H1 (cell line): ENCODE measurements around the gene CTIF. TPM values are rescaled to one million over a fixed set of nuclear protein-coding genes. Genes with fewer than 3 reads are reported as not detected.

Source experiments
- CTCF ChIA-PET: fragments of 300-600 bp; sonication (Branson Sonifier 250); formaldehyde crosslinking; loops from one replicate; lab custom pipeline; 2021; ENCODE audit not compliant: partially characterized antibody; lab: Charles Lee
- POLR2A ChIA-PET: fragments of 300-600 bp; sonication (Branson Sonifier 250); formaldehyde crosslinking; loops from one replicate; lab custom pipeline; 2021; ENCODE audit warnings: inconsistent platforms; ENCODE audit not compliant: partially characterized antibody; lab: Charles Lee
- DNase-seq, 2 experiments: peaks; one replicate each; pipeline versions ENCODE4 v3.0.0 to v3.0.0-alpha.2; 2010 to 2022; ENCODE audit warnings: low spot score in 2 of 2, low read depth in 1 of 2, mixed read lengths in 1 of 2
- FAIRE-seq: peaks from 2 replicates; lab custom pipeline; 2011; peaks lifted over from hg19 to GRCh38; lab: Jason Lieb, UNC
- H2AFZ ChIP-seq: 2 replicates; pipeline ENCODE4 v1.8.1; 2012; ENCODE audit warnings: low read length, inconsistent platforms
- H2AK5ac ChIP-seq: 2 replicates; pipeline ENCODE4 v1.6.1; 2013; ENCODE audit warnings: low read depth, low read length
- H2BK120ac ChIP-seq: replicated peaks from 2 replicates; pipeline ENCODE3; 2013; ENCODE audit warnings: low read depth, low read length, inconsistent platforms
- H2BK12ac ChIP-seq: 2 replicates; pipeline ENCODE4 v1.6.1; 2013; ENCODE audit warnings: low read depth, low read length
- H2BK15ac ChIP-seq: 2 replicates; pipeline ENCODE4 v1.6.1; 2013; ENCODE audit warnings: low read length
- H2BK20ac ChIP-seq: 2 replicates; pipeline ENCODE4 v1.6.1; 2013; ENCODE audit warnings: low read length
- H2BK5ac ChIP-seq: 2 replicates; pipeline ENCODE4 v1.6.1; 2013; ENCODE audit warnings: low read depth, low read length
- H3K14ac ChIP-seq: 2 replicates; pipeline ENCODE4 v1.6.1; 2013; ENCODE audit warnings: inconsistent platforms; ENCODE audit not compliant: insufficient read length
- H3K18ac ChIP-seq: 2 replicates; pipeline ENCODE4 v1.6.1; 2013; ENCODE audit warnings: low read length; ENCODE audit errors: extremely low read depth
- H3K23ac ChIP-seq: 2 replicates; pipeline ENCODE4 v1.6.1; 2013; ENCODE audit warnings: inconsistent platforms; ENCODE audit not compliant: insufficient read length
- H3K23me2 ChIP-seq: 2 replicates; pipeline ENCODE4 v1.6.1; 2013; ENCODE audit warnings: low read depth, low read length
- H3K27ac ChIP-seq: 2 replicates; pipeline ENCODE4 v1.6.1; 2011; ENCODE audit warnings: low read depth, low read length, inconsistent platforms
- H3K27me3 ChIP-seq, 4 experiments: replicated peaks in 1 of 4; 1 replicate in 1 of 4; 2 replicates in 3 of 4; pipeline versions ENCODE4 v1.6.1 to v1.8.1; 2011 to 2013; ENCODE audit warnings: low read length in 3 of 4, mild to moderate bottlenecking in 3 of 4, inconsistent platforms in 2 of 4, mixed read lengths in 2 of 4, moderate library complexity in 1 of 4; ENCODE audit not compliant: control insufficient read depth in 3 of 4, insufficient read depth in 3 of 4; ENCODE audit errors: extremely low read depth in 1 of 4
- H3K36me3 ChIP-seq, 4 experiments: 2 replicates each; pipeline versions ENCODE4 v1.6.1 to v1.8.1; 2011 to 2013; ENCODE audit warnings: mild to moderate bottlenecking in 4 of 4, low read length in 3 of 4, moderate library complexity in 2 of 4, control low read depth in 1 of 4, inconsistent platforms in 1 of 4; ENCODE audit not compliant: insufficient read depth in 4 of 4, control insufficient read depth in 2 of 4
- H3K4ac ChIP-seq: replicated peaks from 2 replicates; pipeline ENCODE3; 2013; ENCODE audit warnings: low read length, low read depth, mixed read lengths, inconsistent platforms; ENCODE audit not compliant: insufficient read length
- H3K4me1 ChIP-seq, 4 experiments: replicated peaks in 1 of 4; 1 replicate in 1 of 4; 2 replicates in 3 of 4; pipeline versions ENCODE4 v1.6.1 to v1.8.1; 2011 to 2013; ENCODE audit warnings: low read length in 3 of 4, inconsistent platforms in 2 of 4, mixed read lengths in 1 of 4; ENCODE audit not compliant: insufficient read depth in 4 of 4, control insufficient read depth in 3 of 4
- H3K4me2 ChIP-seq, 2 experiments: 2 replicates each; pipeline versions ENCODE4 v1.6.1 to v1.8.1; 2011 to 2013; ENCODE audit warnings: low read depth in 2 of 2, low read length in 2 of 2, control low read depth in 1 of 2, inconsistent platforms in 1 of 2, mild to moderate bottlenecking in 1 of 2; ENCODE audit not compliant: insufficient read depth in 1 of 2
- H3K4me3 ChIP-seq, 4 experiments: fragments of 200-600, 300-600 bp in 1 of 4; sonication (generic), shearing (Covaris generic), sonication (Bioruptor Twin) in 1 of 4; 2 replicates each; pipeline versions ENCODE4 v1.5.1 to v1.8.1; 2011 to 2016; ENCODE audit warnings: low read length in 4 of 4, low read depth in 3 of 4, control low read depth in 2 of 4, inconsistent platforms in 2 of 4, mild to moderate bottlenecking in 2 of 4, mixed read lengths in 1 of 4, moderate library complexity in 1 of 4; ENCODE audit not compliant: insufficient read depth in 2 of 4; ENCODE audit errors: extremely low read depth in 1 of 4
- H3K56ac ChIP-seq: replicated peaks from 2 replicates; pipeline ENCODE3; 2013; ENCODE audit warnings: low read depth, mild to moderate bottlenecking, mixed read lengths, low read length, inconsistent platforms; ENCODE audit not compliant: insufficient read length
- H3K79me1 ChIP-seq: 2 replicates; pipeline ENCODE4 v1.6.1; 2013; ENCODE audit warnings: low read depth, low read length, control low read depth
- H3K79me2 ChIP-seq, 2 experiments: 2 replicates each; pipeline versions ENCODE4 v1.6.1 to v1.8.1; 2012 to 2013; ENCODE audit warnings: low read length in 2 of 2, mild to moderate bottlenecking in 2 of 2, inconsistent platforms in 1 of 2; ENCODE audit not compliant: insufficient read depth in 2 of 2, control insufficient read depth in 1 of 2
- H3K9ac ChIP-seq, 4 experiments: replicated peaks in 1 of 4; 1 replicate in 1 of 4; 2 replicates in 3 of 4; pipeline versions ENCODE4 v1.6.1 to v1.8.1; 2011 to 2013; ENCODE audit warnings: low read depth in 3 of 4, low read length in 3 of 4, control low read depth in 2 of 4, mild to moderate bottlenecking in 2 of 4, moderate library complexity in 2 of 4, inconsistent platforms in 1 of 4; ENCODE audit errors: extremely low read depth in 1 of 4
- H3K9me3 ChIP-seq, 2 experiments: 2 replicates each; pipeline versions ENCODE4 v1.6.1 to v1.8.1; 2012 to 2013; ENCODE audit warnings: mild to moderate bottlenecking in 2 of 2, moderate library complexity in 2 of 2, control low read depth in 1 of 2, inconsistent platforms in 1 of 2, low read depth in 1 of 2, low read length in 1 of 2, mixed read lengths in 1 of 2; ENCODE audit not compliant: insufficient read depth in 2 of 2
- H4K20me1 ChIP-seq, 2 experiments: replicated peaks in 1 of 2; 2 replicates each; pipeline versions ENCODE3 to v1.8.1; 2011 to 2013; ENCODE audit warnings: inconsistent platforms in 2 of 2, low read length in 2 of 2, mild to moderate bottlenecking in 1 of 2; ENCODE audit not compliant: insufficient read depth in 2 of 2, control insufficient read depth in 1 of 2
- H4K5ac ChIP-seq: 2 replicates; pipeline ENCODE4 v1.6.1; 2013; ENCODE audit warnings: low read length, low read depth, mixed read lengths, inconsistent platforms; ENCODE audit not compliant: insufficient read length
- H4K8ac ChIP-seq: 2 replicates; pipeline ENCODE4 v1.8.0; 2013; ENCODE audit warnings: mild to moderate bottlenecking, moderate library complexity, low read length, inconsistent platforms; ENCODE audit not compliant: insufficient read depth; ENCODE audit errors: extremely low read depth
- H4K91ac ChIP-seq: replicated peaks from 2 replicates; pipeline ENCODE3; 2013; ENCODE audit warnings: low read length, mixed read lengths, inconsistent platforms; ENCODE audit not compliant: insufficient read length
- BACH1 ChIP-seq: IDR thresholded peaks from 2 replicates; pipeline ENCODE4 v1.6.1; 2012; ENCODE audit warnings: low read length, improper control_type of control experiment
- SIN3A ChIP-seq, 2 experiments: IDR thresholded peaks in 1 of 2; conservative IDR thresholded peaks in 1 of 2; 2 replicates each; pipeline ENCODE4 v1.6.1; 2011 to 2012; ENCODE audit warnings: low read length in 2 of 2, improper control_type of control experiment in 1 of 2, low read depth in 1 of 2, mild to moderate bottlenecking in 1 of 2
- SIX5 ChIP-seq: IDR thresholded peaks from 2 replicates; pipeline ENCODE4 v1.6.1; 2011; ENCODE audit warnings: mild to moderate bottlenecking, low read depth, low read length
- SP4 ChIP-seq: IDR thresholded peaks from 2 replicates; pipeline ENCODE4 v1.6.1; 2012; ENCODE audit warnings: low read length, inconsistent platforms
- YY1 ChIP-seq: IDR thresholded peaks from 2 replicates; pipeline ENCODE4 v1.6.1; 2011; ENCODE audit warnings: low read depth, mild to moderate bottlenecking, low read length
- WGBS, 2 experiments: shearing (Covaris generic) in 1 of 2; methylation state at CpG; one replicate each; pipeline versions ENCODE4 v1.1.6 to v1.1.7; 2013 to 2015; ENCODE audit warnings: low lambda C conversion rate in 2 of 2, mixed read lengths in 2 of 2, inconsistent platforms in 1 of 2, low coverage in 1 of 2, missing lambda C conversion rate in 1 of 2; ENCODE audit not compliant: insufficient replicate concordance in 2 of 2, insufficient coverage in 1 of 2, insufficient read length in 1 of 2; ENCODE audit errors: extremely low coverage in 1 of 2, missing lambda C conversion rate in 1 of 2; 5-methylcytosine and 5-hydroxymethylcytosine counted together
- polyA plus RNA-seq, 7 experiments: library from polyadenylated mRNA; depleted of rRNA in 3 of 7; stranded (reverse) in 5 of 7; unstranded in 2 of 7; fragments of >200 nt in 5 of 7; fragments of 200-250 nt in 2 of 7; gene quantifications; 1 replicate in 5 of 7; 2 replicates in 1 of 7; 4 replicates in 1 of 7; pipeline versions ENCODE4 v1.2.1 to v1.2.3, GENCODE V29; 2011 to 2013; ENCODE audit warnings: missing spikeins in 2 of 7, mixed read lengths in 2 of 7
- total RNA-seq: library from RNA; stranded (reverse); fragmentation: NEBNext Ultra II Directional; extraction: Animal tissue kit (Norgen Biotek cat#: 25700); gene quantifications from 2 replicates; pipeline ENCODE4 v1.2.1, GENCODE V29; 2021

CTIF gene
- total and polyA plus RNA-seq, 2 of the 8 experiments (the other 6 are each of a cell fraction or from before 2014, with no cell fraction given), result 9.0 to 17.8 TPM

- Histone ChIP-seq H3K27me3 (no peaks in the 10 kb centered on the region), H3K56ac (no peak overlapping the region), H3K14ac (no peak overlapping the region), H3K23me2 (no peaks in the 10 kb centered on the region), H3K79me1 (peaks cover 3% of the 10 kb centered on the region), H3K23ac (no peak overlapping the region), H4K91ac (no peak overlapping the region), H3K18ac (no peak overlapping the region), H2BK120ac (no peak overlapping the region), H2BK12ac (no peak overlapping the region), H2AFZ (no peak overlapping the region), H3K4ac (no peak overlapping the region), H3K9me3 (no peaks in the 10 kb centered on the region), H2BK15ac (no peak overlapping the region), H3K4me1 (peaks cover 0 to 2% (median 0%) of the 10 kb centered on the region in 4 experiments; a peak in 4 of 7 replicates), H4K8ac (no peak overlapping the region), H2BK20ac (no peak overlapping the region), H2BK5ac (no peak overlapping the region), H2AK5ac (no peak overlapping the region), H4K20me1 (peaks cover 0 to 14% of the 10 kb centered on the region in 2 experiments), H4K5ac (no peak overlapping the region), H3K27ac (no peak overlapping the region), H3K4me2 (no peak overlapping the region), H3K9ac (no peak overlapping the region), H3K4me3 (no peak overlapping the region), H3K79me2 (peaks cover 0 to 5% of the 10 kb centered on the region in 2 experiments; a peak in 1 of 4 replicates), H3K36me3 (no peaks in the 10 kb centered on the region; a peak in 1 of 8 replicates)
- DNase-seq, result no peak
- ChIA-PET CTCF (interaction anchor here (0.8 to 0.9 kb wide), 3 partner anchors 18 to 76 kb away, joined by 3 read pairs; no protein-coding TSS in a partner anchor), POLR2A (interaction anchor here (0.7 kb wide), 1 partner anchor 752 kb away, joined by 4 read pairs; no protein-coding TSS in a partner anchor)
- FAIRE-seq, result no peak
- WGBS, 2 experiments, result 88% methylated on average over 7 of the region's 7 CpGs; no CpG with 5 or more reads in 1 of the 2 experiments
- TF ChIP-seq SIN3A (conservative IDR thresholded peaks at IDR 0.05 in 1 of 2, IDR thresholded peaks at IDR 0.05 in 1 of 2; ENCODE audit: low read depth in 1 of 2, low read length in 2 of 2), result no peak
- no peak for TF ChIP-seq SP4
- TF ChIP-seq YY1, result no peak
- TF ChIP-seq SIX5, result no peak
- TF ChIP-seq BACH1, result no peak
Measured at GRCh38 chr18:48560491-48560890, 21.7 kb downstream of the CTIF start.
